Measurements from ENCODE around the gene CUL1. TPM values are rescaled to one million over a fixed set of nuclear protein-coding genes. Genes with fewer than 3 reads are reported as not detected.

The CUL1 gene
- total RNA-seq, 1 donor from 2014 or later, result 36.7 TPM

DNA sequence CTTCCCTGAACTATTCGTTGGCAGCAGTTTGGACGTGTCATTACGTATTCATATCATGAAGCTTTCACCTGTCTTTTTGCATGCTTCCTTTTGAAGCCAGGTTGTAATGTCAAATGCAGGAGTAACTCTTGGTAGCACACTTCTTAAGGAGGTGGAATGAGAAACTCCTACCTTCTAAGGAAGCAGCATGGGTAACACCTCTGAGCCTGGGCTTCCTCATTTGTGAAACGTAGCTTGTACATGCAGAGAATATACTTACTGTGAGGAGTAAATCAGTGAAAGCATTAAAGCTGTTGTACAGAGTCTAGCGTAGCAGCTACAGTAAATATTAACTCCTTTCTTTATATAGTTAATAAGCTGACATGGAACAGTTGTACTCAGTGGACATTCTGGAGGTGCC, 21.1 kb downstream of the CUL1 start:
- DNase-seq, result no peak

DNA sequence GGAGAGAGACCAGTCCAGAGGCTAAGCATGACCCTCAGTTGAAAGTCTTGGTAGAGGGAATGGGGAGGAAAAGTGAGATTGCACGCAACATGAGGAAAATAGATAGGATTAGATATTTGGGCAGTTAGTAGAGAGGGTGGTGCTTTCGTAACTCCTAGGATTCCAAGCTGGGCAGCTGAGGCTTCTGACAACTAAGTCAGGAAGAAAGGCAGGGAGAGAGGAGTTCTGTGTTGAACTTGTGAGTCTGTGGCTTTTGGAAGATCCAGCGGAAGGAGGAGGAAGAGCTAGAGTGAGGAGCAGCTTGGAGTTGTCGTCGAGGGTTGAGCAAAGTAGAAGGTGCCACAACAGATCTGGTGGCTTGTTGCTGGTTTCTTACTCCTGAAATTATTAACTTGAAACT, 21.8 kb downstream of the CUL1 start:
- no peak for DNase-seq

DNA sequence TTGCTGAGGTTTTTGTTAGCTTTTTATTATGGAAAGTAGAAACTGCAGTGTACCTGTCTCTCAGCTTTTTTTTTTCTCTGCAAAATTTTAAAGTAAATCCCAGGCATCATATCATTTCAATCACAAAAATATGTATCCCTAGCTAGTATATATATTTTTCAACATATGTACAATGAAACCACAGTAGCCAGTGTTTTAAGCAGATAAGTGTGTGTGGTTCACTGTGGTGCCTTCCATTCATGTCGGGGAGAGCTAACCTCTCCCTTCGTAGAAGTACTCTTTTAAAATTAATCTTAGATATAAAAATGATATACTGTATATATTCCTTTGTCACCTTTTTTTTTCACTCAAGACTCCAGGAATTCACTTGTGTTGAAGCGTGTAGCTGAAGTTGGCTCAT, 22.7 kb downstream of the CUL1 start:
- no peak for DNase-seq

DNA sequence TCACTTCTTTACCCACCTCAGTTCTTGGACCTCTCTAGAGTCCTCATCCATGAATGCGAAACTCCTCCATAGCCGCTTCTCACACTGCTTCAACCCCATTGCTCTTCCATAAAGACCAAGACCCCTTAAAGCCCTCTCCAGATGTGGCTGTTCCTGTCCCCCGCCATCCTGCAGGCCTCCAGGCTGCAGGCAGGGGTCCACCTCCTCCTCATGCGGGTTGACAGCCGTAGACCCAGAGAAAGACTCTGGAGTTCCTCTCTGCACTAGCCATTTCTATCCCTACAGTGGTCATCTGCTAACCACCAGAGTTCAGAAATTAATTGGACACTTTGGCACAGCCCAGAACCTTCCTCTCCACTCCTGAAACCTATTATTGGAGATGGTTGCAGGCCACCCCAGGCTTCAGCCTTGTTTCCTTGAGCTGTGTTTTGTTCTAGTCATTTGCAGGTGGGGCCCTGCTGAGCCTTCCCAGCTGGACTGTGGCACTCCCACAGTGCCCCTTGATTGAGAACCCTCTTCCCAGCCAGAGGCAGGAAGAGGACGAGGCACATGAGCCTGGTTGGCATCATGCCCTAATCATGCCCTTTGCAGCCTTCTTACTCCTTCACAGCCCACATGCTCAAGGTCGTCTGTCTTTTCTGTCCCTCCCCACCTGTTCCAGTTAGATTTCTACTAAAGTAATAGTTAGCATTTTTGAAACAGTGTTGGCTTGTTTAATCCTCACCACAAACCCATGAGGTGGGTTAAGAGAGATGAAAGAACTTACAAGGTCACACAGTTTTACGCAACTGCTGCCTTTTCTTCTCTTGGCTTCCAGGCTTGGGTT, 23.9 kb downstream of the CUL1 start:
- DNase-seq, result no peak

DNA sequence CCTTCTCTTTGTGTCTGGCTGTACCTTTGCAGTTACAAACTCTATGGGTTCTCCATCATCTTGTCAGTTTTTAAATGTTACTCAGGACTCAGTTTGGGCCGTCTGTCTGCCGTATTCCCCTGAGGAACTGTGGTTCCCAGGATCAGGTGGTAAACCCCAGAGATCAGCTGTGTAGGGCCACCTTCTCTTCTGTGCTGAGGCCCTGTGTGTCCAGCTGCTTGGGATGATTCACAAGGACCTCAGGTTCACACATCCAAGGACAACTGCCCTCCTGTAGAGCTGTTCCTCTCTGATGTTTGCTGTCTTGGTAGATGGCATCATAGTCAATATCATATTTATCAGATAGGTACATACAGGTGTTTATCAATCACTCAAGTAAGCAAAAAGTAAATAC, 24.5 kb downstream of the CUL1 start:
- no peak for DNase-seq

DNA sequence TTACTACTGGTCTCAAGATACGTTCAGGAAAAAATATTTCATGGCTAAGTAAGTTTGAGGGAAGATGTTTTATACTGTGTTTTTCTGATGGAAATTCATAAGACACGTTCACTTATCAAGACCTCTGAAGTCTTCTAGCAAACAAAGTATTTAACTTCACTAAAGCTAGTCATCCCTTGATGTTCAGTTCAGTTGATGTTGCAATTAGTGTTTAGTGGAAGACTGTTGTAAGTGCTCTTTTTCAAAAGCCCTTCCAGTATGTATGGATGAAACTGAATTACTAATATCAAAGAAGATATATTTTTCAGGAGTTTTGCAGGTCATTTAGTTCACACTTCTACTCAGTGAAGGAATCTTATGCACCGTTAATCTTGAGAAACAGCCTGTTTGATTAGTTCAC, 25.1 kb downstream of the CUL1 start:
- no peak for DNase-seq

DNA sequence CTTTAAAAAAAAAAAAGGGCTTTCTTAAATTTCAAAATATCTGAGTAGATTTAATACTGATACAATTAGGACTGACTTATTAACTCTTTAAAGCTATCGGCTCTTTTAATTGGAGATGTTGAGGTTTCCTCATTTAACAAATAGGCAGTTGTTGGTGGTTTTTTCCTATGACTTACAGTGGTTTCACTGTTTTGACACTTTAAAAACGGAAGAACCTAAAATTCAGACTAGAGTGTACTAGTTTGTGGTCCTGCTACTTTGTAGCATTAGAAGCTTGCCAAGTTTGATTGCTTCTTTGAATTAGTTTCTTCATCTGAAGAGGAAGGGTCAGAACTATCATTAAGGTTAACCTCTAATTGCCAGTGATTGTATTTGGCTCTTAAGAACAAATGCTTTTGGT, 27.7 kb downstream of the CUL1 start:
- DNase-seq, result no peak

DNA sequence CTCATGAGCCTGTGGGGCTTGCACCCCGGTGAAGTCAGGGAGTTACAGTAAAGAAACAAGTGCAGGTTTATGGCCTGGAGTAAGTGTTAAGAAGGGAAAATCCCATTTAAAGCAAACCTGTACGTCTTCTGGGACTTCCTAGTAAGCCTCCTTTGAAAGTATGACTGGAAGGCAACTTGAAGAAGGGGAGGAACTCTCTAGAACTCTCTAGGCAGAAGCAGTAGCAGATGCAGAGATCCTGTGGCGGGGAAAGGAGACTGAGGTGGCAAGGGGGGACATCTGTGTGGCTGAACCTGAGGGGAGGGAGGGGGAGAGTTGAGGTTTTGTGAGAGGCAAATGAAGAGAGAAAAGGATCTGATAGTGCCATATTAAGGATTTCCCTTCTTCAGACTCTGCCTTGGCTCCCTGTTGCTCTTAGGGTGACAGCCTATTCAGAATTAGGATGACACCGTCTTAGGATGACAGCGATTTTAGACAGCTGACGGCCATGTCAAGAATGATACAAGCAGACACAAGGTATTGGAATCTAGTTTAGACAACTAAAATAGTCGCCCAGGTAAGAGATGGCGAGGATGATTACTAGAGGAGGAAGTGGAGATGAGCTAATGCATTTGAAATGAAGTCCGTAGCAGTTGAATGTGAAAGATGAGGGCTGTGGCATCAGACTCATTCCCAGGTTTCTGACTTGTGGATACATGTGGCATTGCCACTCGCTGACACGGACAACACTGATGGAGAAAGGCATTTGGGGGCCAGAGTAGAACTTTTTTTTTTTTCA, 29.0 kb downstream of the CUL1 start:
- DNase-seq, result no peak

DNA sequence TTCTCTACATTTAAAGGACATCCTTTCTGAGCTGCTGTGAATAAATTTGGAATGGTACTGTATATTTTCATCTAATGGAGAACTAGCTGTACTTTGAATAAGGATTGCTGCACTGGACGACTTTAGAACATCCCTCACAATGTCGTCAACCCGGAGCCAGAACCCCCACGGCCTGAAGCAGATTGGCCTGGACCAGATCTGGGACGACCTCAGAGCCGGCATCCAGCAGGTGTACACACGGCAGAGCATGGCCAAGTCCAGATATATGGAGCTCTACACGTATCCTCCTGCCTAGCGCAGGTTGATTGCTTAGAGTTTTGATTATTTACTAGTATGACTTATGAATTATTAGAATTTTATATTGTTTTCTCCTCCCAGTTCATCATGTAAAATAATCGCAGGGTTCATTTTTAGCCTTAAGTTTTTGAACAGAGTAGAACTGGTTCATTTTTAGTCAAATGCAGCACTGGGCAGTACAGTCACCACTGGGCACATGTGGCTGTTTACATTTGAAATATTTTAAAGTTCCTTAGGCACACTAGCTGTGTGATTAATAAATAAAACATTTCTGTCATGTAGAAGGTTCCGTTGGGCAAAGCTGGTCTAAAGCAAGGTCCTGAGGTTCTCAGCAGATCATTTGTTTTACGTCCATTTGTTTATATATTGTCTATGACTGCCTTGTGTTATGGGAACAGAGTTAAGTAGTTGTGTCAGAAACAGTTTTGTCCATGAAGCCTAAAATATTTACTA, 31.5 kb downstream of the CUL1 start:
- no peak for DNase-seq

DNA sequence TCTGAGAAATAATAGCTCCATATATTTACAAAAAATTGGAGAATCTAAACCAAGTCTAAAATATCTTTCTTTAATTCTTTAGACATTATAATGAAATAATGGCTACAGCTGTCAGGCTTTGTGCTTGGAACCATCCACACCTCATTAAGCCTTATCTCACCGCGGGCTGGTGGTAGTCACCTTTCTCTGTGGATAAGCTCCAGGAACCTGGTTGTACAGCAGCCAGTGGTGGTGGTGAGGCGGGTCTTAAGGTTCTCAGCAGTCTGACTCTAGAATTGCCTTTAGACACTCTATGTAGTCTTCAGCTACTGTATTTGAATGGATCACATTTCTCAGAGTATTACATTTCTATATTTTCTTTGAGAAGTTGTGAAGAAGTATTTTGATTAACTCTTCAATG, 34.2 kb downstream of the CUL1 start:
- no peak for DNase-seq

DNA sequence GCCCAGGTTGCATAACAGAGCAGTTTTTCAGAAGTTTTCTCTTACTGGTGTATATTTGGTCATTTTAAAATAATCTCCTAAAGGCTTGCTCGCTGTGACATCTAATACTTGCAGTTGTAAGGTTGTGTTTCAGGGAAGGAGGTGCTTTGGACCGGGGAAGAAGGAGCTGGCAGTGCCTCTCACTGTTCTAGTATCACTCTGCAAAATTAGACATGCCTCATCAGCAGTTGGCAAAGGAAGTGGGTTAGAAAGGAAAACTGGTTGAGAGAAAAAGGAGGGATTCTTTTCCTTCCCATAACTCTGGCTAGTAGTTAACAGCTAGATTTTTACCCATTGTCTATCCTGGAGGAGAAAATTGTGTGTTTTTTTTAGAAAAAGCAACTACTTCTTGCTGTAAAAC, 34.8 kb downstream of the CUL1 start:
- DNase-seq, result no peak

DNA sequence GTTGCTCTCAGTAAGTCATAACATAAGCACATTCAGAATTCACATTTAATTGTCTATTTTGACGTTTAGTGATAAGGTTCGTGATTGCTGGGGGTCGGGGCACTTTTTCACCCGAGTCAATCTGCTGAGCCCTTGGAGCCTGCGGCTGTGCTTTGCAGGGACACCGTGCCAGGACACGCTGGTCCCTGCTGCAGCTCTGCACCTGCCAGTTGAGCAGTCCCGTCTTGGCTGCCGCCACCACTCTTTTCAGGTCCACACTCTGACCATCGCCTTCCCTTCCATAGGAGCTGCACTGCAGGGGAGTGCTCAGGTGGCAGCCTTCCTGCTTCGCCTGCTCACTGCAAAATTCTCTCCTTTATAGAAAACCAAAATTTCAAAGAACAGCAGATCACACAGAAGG, 36.4 kb downstream of the CUL1 start:
- no peak for DNase-seq

DNA sequence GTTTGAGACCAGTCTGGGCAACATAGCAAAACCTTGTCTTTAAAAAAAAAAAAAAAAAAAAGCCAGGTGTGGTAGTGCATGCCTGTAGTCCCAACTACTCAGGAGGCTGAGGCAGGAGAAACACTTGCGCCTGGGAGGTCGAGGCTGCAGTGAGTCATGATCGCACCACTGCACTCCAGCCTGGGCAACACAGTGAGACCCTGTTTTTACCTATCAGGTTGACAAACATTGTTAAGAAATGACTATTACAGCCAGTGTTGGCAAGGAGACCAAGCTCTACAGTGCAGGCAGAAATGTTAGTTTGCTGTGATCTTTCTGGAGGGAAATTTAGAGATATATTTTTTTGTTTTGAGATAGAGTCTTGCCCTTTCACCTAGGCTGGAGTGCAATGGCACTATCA, 37.3 kb downstream of the CUL1 start:
- DNase-seq, result no peak

DNA sequence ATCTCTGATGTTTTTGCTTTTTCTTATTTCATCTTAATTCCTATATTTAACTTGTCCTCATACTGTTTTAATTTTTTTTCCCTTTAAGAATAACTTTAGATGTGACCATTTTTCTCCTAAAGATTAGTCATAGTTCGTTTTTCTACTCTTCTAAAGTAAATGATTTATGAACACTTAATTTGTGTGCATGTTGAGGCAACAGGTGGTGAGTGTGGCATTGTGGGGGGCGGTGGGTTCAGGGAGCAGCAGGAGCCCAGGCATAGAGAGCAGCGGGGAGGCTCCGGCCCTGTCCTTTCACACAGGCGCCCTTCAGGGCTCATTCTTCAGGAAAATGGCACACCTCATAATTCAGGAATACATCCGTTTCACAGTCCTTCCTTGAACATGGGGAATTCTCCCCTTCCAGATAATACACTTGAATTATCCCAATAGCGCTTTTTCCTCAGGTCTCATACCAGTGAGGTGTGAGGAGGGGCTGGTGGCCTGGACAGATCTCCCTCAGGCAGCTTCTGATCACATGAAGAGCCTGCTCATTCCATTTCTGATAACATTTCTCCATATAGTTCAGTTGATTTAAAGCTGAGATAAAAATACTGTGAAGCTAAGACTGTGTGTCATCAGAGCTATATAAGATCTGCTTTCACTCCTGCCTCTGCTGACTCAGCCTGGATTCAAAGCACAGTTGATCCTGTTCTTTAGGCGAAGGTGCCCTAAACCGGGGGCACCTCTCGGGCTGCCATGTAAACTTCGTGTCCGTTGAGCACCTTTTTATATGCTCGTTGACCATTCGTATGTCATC, 40.2 kb downstream of the CUL1 start:
- no peak for DNase-seq

DNA sequence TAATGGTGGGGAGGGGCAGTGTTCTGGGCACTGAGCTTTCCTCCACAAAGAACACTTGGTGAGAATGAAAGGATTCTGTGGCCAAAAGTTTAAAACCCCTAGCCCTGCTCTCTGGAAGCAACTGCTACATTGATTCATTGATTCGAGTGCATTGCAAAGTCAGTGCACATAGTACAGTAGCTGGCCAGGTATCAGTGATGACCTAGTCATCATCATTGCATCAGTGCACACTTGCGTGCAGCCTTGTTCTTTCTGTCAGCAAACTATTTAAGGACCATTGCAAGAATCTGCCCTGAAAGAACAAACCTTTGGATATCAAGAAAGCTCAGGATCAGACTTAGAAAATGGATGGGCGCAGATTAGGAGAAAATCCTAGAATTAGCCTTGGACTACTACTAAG, 47.4 kb downstream of the CUL1 start:
- DNase-seq, result no peak

DNA sequence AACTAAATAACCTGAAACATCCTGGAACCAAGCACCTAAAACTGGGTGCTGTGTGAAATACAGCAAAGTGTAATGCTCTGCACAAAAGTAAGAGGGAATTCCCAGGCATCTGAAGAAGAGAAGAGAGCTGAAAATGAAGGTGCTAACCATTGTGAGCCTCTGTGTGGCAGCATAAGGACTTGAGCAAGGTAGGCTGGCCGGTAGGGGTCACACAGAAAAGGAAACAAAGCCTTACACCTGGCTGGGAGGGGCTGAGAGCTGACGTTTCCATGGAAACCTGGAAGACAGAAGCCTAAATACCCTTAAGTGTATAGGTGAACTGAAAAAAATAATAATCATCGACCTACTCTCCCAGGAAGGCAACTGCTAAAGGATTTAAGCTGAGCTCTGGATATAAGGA, 48.6 kb downstream of the CUL1 start:
- DNase-seq, result no peak

DNA sequence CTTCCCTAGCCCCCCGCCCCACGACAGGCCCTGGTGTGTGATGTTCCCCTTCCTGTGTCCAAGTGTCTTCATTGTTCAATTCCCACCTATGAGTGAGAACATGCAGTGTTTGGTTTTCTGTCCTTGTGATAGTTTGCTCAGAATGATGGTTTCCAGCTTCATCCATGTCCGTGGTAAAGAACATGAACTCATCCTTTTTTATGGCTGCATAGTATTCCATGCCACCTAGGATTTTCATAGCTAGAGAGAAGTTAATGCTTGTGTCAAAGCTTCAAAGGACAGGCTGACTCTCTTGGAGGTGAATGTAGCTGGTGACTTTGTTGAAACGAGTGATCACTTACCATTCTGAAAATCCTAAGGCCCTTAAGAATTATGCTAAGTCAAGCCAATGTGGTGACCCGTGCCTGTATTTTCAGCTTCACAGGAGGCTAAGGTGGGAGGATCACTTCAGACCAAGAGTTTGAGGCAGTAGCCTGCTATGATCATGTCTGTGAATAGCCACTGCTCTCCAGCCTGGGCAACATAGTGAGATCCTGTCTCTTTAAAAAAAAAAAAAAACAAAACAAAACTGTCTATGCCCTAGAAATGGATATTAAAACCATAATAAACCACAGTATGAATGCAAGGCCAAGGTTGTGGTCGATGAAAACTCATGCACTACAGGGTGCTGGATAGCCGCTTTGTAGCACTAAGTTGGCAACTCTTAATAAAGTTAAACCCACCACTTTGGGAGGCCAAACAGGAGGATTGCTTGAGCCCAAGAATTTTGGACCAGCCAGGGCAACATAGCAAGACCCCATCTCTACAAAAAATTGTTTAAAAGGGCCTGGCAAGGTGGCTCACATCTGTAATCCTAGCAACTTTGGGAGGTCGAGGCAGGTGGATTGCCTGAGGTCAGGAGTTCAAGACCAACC, 52.0 kb downstream of the CUL1 start:
- no peak for DNase-seq

DNA sequence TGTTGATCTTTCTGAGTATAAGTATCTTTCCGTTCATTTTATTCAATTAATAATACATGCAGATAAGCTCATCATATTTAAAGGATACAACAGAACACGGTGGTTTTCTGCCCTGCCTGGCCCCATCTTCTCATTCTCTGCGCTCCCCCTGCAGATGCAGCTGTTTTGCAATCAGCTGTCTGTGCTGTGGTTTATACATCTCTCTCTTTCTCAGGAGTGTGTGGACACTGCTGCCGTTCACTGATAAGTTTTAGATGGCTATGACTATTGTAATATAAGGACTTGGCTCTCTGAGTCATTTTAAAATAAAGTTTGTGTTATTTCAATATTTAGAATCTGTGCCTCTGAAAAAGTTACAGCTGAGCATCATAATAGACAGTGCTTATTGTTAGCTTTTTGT, 54.5 kb downstream of the CUL1 start:
- no peak for DNase-seq

DNA sequence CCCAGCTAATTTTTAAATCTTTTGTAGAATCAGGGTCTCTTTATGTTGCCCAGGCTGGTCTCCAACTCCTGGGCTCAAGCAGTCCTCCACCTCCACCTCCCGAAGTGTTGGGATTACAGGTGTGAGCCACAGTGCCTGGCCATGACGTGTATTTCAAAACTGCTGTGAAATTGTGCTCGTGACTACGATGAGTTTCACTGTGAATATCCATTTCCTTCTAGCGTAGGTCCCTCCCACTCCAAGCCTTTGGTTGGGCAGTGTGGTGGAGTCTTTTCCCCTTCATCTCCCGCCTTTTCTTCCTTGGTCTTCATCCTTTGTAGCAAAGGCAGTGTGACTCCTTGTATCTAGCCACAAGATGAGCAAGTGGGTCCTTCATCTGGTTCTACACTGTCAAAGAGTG, 56.2 kb downstream of the CUL1 start:
- DNase-seq, result no peak

DNA sequence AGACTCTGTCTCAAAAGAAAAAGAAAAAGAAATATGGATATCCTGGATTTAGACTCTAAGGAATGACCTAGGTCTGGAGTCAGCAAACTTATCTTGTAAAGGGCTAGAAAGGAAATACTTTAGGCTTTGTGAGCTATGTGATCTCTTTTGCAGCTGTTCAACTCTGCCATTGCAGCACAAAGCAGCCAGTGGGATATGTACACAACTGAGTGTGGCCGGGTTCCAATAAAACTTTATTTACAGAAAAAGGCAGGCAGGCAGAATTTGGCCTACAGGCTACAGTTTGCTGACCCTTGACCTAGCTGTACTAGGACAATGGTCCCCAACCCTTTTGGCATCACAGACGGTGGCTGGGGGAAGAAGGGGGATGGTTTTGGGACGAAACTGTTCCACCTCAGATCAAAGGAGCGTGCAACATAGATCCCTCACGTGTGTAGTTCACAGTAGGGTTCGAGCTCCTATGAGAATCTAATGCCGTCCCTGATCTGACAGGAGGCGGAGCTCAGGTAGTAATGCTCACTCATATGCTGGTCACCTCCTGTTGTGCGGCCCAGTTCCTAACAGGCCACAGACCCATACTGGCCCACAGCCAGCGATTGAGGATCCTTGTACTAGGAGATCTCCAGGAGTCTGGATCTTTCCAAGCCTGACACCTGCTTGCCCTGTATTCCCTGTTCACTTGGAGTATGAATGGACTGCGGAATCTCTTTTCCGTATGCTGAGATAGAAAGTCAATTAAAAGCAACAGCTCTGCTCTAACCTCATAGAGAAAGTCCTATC, 63.0 kb downstream of the CUL1 start:
- no peak for DNase-seq
